GM18951 (cell line): ENCODE results near the gene EEFSEC.

Source experiments
- POLR2A ChIP-seq: IDR thresholded peaks from 4 replicates; pipeline ENCODE4 v1.6.1; 2011; ENCODE audit warnings: mild to moderate bottlenecking; ENCODE audit not compliant: insufficient read length, insufficient read depth; ENCODE audit errors: extremely low read depth
- in situ Hi-C: fragments of 300-500 bp; cut with MboI; formaldehyde crosslinking; loops from one replicate; pipeline ENCODE4 v1.12.0; 2022; ENCODE audit warnings: low sequenced_read_pairs, mixed read lengths, inconsistent platforms; ENCODE audit not compliant: unreplicated experiment

The EEFSEC gene

DNA sequence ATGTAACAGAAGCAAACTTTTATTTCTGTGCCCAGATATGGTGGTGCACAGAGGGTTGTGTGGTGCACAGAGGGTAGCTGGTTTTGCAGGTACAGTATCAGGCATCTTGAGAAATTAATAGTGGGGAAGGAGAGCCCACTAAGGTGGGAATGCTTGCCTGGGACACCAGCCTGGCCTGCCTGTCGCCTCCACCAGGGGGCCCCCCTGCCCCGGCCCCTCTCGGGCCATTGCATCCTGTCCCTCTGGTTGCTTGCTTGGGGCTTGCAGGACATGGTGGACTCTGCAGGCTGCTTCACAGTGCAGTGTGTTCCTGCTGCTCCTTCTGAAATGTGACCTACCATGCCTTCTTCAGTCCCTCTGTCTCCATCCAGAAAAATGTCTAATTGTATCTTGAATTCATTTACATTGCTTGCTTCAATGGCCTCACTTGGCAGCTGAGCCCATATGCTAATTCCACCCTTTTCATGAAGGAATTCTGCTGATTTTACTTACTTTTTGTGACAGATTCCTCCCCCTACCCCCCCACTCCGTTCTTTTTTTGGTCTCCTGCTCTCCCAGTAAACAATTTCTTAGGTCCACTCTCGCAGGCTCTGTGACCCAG lies 73.6 kb downstream of the EEFSEC start:
- TF ChIP-seq POLR2A, result no peak
- in situ Hi-C loops, result no loop called here

DNA sequence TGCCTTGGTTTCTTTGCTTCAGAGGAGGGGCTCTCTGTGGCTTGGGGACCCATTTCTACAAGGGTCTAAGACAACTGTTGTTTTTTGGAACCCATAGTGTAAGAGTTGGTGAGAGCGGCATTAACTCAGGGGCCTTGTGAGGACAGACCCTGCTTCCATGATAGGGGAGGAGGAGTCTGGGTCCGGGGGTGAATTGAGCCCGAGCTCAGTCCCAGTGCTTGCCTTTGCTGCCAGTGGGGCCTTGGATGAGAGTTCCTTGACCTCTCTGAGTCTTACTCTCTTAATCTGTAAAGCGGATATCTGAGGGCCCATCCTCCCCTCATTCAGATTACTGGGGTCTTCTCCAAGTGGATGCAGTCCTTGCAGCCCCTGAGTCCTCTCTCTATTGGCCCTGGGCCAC lies 74.2 kb downstream of the EEFSEC start:
- in situ Hi-C loops, result no loop called here
- TF ChIP-seq POLR2A, result no peak

- TF ChIP-seq POLR2A, result no peak
- in situ Hi-C loops, result no loop called here
Measured at GRCh38 chr3:128228366-128228910, 75.2 kb downstream of the EEFSEC start.

DNA sequence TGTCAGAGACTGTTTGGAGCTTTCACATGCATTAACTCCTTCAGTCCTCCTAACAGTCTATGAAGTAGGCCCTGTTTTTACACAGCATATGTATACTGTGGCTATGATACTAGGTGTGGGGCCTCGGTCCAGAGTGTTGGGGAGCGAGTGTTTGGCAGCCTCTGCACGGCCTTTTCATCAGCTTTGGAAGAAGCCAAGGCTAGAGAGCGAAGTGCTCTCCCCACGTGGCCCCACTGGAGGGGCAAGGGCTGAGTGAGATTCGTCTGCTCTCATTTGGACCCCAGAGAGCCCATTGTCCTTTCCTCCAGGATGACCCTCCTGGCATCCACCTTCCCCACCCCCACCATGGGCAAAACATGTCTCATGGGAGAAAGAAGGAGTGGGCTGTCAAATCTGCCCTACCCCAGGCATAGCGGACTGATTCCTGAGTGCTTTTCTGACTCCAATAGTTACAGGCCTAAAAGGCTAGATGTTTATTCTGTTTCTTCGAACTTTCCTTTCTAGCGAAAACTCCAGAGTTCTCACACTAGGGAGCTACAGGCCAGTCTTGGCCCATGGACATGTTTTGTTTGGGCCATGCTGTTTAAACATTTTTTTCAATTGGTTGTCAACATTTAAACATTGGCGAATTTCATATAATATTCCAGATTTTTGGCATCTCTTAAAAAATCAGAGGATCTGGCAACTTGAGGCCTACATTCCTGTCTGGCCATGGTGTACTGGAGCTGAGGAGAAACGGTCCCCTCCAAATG lies 76.0 kb downstream of the EEFSEC start:
- in situ Hi-C loops, result no loop called here
- TF ChIP-seq POLR2A, result no peak

DNA sequence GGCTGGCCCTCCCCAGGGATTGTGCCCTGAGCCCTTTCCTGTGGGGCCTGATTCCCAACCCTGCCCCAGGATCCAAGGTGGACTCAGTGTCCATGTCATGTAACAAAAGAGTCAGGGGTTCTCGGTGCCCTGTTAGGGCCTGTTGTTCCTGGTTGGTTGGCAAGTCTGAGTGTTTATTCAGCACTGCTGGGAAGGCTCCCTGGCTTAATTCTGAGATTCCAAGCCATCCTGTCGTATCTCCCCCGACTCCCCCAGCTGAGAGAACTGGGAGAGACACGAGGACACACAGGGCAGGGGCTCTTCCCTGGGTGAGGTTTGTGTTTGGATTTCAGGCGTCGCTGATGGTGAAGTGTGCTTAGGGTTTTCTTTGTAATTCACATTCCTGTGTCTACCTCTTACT lies 78.3 kb downstream of the EEFSEC start:
- no peak for TF ChIP-seq POLR2A
- in situ Hi-C loops, result no loop called here

- in situ Hi-C loops, result no loop called here
- no peak for TF ChIP-seq POLR2A
Measured at GRCh38 chr3:128232376-128233178, 79.3 kb downstream of the EEFSEC start.

DNA sequence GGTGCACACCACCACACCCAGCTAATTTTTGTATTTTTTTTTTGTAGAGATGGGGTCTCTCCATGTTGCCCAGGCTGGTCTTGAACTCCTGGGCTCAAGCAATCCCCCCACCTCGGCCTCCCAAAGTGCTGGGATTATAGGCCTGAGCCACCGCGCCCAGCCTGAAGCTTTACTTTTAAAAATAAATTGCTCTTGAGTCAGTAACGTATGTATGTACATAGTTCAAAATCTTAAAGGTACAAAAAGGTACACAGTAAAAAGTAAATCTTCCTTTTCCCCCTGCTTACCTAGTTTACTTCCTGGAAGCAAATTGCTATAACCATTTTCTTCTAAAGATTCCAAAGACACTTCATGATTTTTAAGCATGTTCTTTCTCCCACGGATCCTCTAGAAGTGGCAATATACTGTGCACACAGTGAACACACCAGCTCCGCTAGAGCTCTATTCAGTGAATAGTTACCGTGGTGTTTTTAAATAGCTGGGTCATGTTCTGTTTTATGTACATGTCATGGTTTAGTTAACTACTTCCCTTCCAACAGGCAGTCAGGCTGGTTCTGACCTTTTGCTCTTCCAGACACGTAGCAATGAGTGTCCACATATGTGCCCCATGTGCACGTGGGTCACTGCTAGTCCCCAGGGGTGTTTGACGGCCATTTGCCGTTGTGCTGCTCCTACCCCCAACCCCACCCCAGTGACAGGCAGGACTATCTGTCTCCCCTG lies 82.1 kb downstream of the EEFSEC start:
- no peak for TF ChIP-seq POLR2A
- in situ Hi-C loops, result no loop called here

GRCh38 chr3:128236657-128237056 lies 83.4 kb downstream of the EEFSEC start:
- TF ChIP-seq POLR2A, result no peak
- in situ Hi-C loops, result no loop called here

GRCh38 chr3:128237348-128238183 lies 84.3 kb downstream of the EEFSEC start:
- no peak for TF ChIP-seq POLR2A
- in situ Hi-C loops, result no loop called here

GRCh38 chr3:128238184-128238489 lies 84.9 kb downstream of the EEFSEC start:
- in situ Hi-C loops, result no loop called here

GRCh38 chr3:128239304-128239703 lies 86.0 kb downstream of the EEFSEC start:
- TF ChIP-seq POLR2A, result no peak
- in situ Hi-C loops, result no loop called here

More at GRCh38 chr3:128238184-128238489, 84.9 kb downstream of the EEFSEC start:
- TF ChIP-seq POLR2A, result no peak

- in situ Hi-C loops, result no loop called here
- TF ChIP-seq POLR2A, result no peak
Measured at GRCh38 chr3:128240232-128240631, 87.0 kb downstream of the EEFSEC start.

DNA sequence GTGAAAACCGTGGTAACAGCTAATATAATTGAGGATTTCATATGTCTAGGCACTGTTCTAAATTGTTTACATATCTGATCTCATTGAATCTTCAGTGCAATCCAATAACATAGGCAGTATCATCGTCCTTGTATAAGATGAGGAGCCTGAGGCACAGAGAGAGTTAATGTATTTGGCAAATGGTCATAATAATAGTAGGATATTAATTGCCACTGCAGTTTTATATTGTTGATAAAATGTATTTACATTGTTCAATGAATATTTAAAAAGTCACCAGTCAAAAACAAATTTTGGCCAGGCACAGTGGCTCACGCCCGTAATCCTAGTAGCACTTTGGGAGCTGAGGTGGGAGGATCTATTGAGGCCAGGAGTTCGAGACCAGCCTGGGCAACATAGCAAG lies 88.5 kb downstream of the EEFSEC start:
- no peak for TF ChIP-seq POLR2A
- in situ Hi-C loops, result no loop called here
